Pericardium fibroblast (primary cell): ENCODE results near the gene THAP2. TPM values are rescaled to one million over a fixed set of nuclear protein-coding genes. Genes with fewer than 3 reads are reported as not detected.

Experiments
- total RNA-seq: library from RNA; depleted of rRNA; stranded (reverse); fragments of >200 nt; gene quantifications from 2 replicates; pipeline ENCODE4 v1.2.3, GENCODE V29; 2015

The THAP2 gene
- total RNA-seq = 1.4 and 5.7 TPM in 2 replicates

GRCh38 chr12:71663561-71664410 lies at the start of gene THAP2, which contains the start of gene ZFC3H1:
Gene THAP2 (plus strand): TSS chr12:71664301. CDS start chr12:71664510, 209 bp downstream.
Gene ZFC3H1 (minus strand): TSS chr12:71663848. CDS start chr12:71663610, 238 bp downstream.

GRCh38 chr12:71685914-71686657 lies 22.0 kb downstream of the THAP2 start, which contains the start of gene TMEM19:
Gene TMEM19 (plus strand): TSS chr12:71686082. CDS start chr12:71686681, 599 bp downstream.

Other genes with a start within 250 kb of the THAP2 start
- under 0.01 and 0.68 TPM in 2 replicates for gene LGR5, start 224.5 kb upstream of the THAP2 start, total RNA-seq
- 9.1 and 14.1 TPM in 2 replicates for gene ZFC3H1, start 453 bp upstream of the THAP2 start, total RNA-seq
- gene TMEM19, start 21.8 kb downstream of the THAP2 start, total RNA-seq = 19.1 and 26.7 TPM in 2 replicates
- gene RAB21, start 90.6 kb downstream of the THAP2 start, total RNA-seq = 21.6 and 27.0 TPM in 2 replicates
- 15.3 and 20.1 TPM in 2 replicates for gene TBC1D15, start 175.5 kb downstream of the THAP2 start, total RNA-seq